GM19372 (cell line): Measurements from ENCODE around the gene NANOS1.

Experiments used
- ATAC-seq: cut with Tn5 transposase; IDR thresholded peaks from one replicate; pipeline ENCODE4 v1.9.1; 2021; ENCODE audit warnings: mild to moderate bottlenecking, low read depth, moderate library complexity; ENCODE audit not compliant: unreplicated experiment

Gene NANOS1

DNA sequence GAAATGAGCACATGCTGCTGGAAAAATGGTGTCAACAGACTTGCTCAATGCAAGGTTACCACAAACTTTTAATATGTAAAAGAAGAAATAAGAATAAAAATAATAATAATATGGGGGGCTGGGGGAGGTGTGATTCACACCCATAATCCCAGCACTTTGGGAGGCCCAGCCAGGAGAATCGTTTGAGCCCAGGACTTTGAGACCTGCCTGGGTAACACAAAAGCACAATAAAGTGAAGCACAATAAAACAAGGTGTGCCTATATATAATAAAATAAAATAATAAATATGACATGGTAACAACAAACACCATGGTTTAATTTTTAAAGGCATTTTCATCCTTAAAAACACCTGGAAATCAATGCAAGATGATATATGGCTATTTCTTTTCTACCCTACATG, 26.0 kb downstream of the NANOS1 start:
- no peak for ATAC-seq

DNA sequence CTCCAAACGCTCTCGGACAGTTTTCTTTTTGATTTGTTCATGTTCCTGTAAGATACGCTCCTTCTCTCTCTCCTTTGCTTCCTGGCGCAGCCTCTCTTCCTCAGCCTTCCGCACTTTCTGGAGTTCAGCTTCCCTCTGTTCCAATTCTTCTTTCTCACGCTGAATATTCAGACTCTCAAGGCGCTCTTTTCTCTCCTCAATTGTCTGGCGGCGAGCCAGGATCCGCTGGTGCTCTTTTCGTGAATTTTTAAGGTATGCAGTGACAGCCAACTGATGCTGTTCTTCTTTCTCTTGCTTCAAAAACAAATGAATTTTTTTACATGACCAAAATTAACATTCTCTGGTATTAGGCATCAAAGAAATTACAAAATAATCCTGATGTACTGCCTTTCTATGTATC, 28.5 kb downstream of the NANOS1 start:
- no peak for ATAC-seq

DNA sequence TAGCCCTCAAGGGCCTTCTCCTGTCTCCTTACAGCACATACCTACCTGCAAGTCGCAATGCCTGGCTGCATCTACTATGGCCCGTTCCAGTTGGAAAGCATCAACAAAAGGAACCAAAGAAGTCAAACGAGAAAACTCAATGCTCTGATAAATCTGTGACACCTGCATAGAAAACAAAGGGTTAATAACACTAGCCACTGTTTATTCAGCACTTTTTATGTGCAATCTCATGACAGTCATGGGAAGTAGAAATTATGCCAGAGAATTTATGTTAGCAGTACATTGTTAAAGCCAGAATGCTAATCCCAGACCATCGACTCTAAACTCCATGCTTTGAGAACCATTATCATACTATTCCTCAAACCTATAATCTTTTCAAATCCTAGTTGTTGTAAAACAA, 30.0 kb downstream of the NANOS1 start:
- ATAC-seq, result no peak

DNA sequence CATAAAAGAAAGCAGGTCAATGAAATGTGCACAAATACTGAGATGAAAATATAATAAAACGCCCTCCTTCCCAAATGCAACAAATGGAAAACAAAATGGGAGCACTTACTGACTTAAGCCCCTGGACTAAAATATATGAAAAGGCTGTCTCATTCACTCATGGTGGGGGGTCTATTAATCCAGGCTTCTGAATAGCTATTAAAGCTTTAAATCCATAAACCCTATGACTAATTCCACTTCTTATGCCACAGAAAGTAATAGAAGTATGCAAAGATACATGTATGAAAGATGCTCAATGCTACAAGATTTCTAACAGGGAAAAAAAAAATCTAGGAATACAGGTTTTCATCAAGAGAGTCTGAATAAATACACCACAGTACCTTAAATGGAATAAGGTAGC, 30.6 kb downstream of the NANOS1 start:
- no peak for ATAC-seq

DNA sequence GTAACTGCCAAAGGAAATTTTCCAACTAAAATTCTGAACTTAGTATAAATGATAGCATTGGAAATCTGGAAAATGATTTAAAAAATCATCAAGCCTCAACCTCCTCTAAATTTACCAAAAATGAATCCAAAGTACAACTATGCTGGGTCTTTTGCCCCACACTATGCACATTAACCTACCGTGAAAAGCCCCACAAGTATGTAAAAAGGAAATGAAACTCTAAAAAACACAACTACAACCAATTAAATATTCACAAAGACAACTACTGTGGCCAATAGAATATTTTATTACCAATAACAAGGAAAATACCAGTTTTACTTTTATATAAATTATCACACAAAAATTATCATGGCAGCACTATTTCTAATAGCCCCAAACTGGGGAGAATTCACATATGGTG, 31.8 kb downstream of the NANOS1 start:
- no peak for ATAC-seq

DNA sequence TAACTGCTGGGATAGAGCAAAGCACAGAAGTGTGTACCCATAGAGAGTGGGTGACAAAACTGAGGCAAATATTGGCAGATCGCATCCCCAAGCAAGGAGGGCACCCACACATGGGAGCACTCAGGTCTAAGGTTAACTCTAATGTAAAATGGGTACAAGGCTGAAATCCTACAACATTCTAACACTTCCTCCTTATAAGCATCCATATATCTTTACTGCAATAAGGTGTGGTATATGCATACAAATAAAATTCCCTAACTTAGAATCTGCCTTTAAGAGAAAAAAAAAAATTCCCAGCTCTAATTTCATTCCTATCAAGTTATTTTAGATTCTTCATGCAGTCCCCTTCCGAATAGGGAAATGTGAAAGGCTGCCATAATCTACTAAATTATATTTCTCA, 32.4 kb downstream of the NANOS1 start:
- no peak for ATAC-seq

DNA sequence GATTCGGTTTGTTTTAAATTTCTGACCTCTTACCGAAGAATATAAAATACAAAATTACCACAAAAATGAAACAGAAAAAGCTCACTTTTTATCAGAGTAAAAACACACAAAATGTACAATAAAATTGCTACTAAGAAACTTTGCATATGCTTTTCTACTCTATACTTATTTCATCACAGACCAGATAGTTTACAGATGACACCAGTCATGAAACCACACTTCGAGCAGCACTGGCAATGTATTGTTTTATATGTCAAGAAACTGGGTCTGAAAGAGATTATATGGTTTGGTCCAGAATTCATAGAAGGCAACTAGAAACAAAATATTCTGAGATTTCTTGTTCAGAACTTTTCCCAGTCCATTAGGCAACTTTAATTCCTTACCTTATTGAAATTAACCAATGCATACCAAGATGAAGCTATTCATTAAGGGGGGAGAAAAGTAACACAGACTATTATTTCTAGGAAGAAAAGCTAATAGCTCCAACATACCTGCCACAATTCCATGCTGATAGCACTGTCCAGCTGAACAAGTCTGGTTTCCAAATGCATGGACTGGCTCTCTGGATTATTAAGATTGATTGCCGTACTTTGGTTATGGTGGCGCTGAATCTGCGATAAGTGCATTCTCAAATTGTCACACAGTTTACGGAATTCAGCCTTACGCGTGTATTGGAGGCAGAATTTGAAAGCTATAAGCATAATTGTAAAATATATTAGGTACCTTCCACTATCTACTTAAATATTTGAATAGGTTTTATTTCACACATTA, 41.1 kb downstream of the NANOS1 start:
- ATAC-seq, result no peak

DNA sequence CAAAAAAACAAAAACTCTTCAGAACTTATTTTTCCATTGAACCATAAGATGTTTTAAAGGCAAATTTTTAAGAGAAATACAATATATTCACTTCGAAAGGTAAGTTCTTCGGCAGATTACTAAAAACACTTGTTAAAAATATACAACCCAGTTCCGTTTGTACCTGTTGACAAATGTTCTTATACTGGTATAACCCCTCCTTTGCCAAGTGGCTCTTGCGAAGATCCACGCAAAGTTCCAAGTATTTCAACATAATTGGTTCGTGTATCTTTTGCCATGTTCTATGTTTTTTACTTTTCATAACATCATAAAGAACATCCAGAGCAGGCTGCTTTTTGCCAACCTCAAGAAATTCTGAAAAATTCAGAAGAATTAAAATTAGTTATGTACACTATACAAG, 44.1 kb downstream of the NANOS1 start:
- ATAC-seq, result no peak

DNA sequence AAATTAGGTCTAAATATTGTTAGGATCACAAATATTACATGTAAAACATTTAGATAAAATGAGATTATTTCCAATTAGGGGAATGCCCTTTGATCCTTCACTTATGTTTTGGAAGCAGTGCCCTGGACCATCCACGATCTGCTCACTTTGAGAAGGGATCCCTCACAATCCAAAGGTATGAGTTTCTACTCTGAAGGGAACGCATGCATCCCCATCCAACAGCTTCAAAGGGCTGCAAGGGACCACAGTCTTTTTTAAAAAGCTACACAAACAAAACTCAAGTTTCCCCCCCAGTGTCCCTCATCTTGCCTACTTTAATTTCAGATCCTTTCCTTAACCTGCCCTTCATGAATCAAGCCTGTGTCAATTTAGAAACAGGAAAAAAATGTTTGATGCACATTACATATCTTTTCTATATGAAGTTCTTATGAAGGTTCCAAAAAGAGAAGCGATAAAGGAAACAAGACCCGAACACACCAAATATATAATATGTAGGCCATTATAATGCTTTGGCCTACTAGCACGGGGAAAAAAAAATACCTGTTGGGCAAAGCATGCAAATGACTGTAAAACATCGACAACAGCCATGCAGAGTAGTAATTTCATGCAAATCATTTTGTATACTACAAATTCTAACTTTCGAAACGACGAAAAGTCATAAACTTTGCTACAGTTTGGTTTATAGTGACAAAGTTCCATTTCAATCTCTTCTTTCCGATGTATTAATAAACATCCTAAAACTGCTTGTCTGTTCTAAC, 49.1 kb downstream of the NANOS1 start:
- no peak for ATAC-seq

DNA sequence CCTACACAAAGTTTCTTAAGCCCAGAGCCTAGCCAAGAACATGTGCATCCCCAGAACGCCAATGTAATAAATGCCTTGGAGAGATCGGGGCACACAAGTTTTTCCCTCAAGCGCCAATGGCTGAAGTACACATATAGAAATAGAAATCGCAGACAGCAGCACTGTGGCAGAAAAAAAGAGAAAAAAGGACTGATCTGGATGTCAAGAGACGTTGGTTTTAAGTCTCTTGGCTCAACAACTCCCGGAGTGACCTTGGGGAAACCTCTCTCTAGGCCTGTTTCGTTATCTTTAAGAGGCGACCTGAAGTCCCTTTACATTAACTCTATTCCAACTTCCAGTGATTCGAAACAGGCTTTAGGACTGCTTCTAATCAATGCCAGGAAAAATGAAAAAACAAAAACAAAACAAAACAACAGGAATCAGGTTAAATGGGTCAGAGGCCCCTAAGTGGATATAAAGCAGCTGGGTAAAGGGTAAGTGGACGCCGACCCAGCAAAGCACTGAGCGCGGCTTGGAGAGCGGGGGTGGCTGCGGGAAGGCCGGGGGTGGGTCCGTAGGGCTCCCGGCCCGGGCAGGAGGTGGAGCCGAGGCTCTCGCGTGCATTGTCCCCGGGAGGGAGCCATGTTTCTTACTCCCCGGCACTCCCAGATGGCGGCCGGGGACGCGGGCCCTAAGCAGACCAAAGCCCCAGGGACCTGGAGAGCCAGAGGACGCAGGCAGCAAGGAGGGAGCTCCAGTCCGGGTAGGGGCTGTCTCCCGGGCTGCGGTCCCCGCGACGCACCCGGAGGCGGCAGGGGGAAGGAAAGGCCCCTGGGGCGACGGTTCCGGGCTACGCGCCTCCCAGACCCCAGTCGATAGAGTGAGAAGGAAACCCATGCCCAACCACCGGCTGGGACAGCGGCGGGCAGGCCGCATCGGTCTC, 50.3 kb downstream of the NANOS1 start:
- peak; percentile 46 for ATAC-seq

DNA sequence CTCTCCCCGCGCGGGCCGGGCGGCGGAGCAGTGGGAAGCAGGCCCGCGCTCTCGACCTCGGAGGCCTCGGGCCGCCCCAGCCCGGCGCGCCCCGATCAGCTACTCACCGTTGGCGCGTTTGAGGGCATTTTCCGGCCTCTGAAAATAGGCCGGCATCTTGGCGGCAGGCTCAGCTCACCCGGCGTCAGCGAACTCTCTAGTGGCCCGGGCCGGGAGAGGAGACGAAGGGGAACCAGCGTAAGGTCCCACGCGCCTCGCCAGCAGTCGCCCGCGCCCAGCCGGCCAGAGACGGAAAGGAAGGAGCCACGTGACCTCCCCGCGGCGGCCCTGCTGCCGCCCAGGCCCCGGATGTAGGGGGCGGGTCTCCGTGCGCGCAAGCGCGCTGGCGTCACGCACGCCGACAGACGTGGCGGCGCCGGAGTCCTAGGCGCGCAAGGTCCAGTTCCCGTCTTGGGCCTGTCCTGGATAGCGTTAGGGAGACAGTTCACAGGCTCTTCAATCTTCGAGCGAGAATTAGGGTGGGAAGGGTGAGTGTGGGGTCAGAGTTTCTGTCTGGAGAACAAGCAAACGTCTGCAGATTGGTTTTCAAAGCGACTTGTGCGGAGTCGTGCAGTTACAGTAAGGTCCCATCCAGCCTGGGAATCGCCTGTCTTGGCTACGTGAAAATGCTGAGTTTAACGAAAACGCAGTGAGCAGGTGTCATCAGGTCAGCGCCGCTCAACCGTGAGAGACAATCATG, 51.2 kb downstream of the NANOS1 start, which contains the start of gene EIF3A:
TSS of gene EIF3A (minus strand) at position 297 of the 739 bp plus-strand sequence. CDS start at position 156, 141 bp downstream.
- ATAC-seq, result peak; percentile 83
